Measurements from ENCODE around the gene LILRB2. TPM values are rescaled to one million over a fixed set of nuclear protein-coding genes. Genes with fewer than 3 reads are reported as not detected.
"Not testable (repeated sequence)": the region's sequence is repeated elsewhere in the genome, so short reads cannot be mapped to it uniquely, and the experiment has no call there.

LILRB2 gene
- total and polyA plus RNA-seq, 8 donors = 0.87 to 2.2 (median 1.2) TPM; not detected in 1

- WGBS, 5 donors = 43 to 60% (median 53%) methylated on average over 5 to 9 of the region's 9 CpGs
- Histone ChIP-seq H3K9me3 (no peaks in the 10 kb centered on the region), H3K36me3 (no peaks in the 10 kb centered on the region), H3K27me3 (peaks cover 0 to 60% (median 3%) of the 10 kb centered on the region in 3 donors), H3K27ac (no peak overlapping the region), H3K4me1 (no peaks in the 10 kb centered on the region), H3K4me3 (no peak overlapping the region)
- intact Hi-C loops (cut with DNase I; ENCODE audit: low total_unique reads) = no loop called here
- DNase-seq = no peak
- TF ChIP-seq POLR2AphosphoS5 (IDR thresholded peaks at IDR 0.05) = no peak
- TF ChIP-seq POLR2A (IDR thresholded peaks at IDR 0.05) = no peak
- TF ChIP-seq CTCF (IDR thresholded peaks at IDR 0.05) = no peak
- no peak for TF ChIP-seq EP300 (IDR thresholded peaks at IDR 0.05)
Observed at GRCh38 chr19:54275951-54276350, 5.0 kb downstream of the LILRB2 start.

GRCh38 chr19:54274516-54274915 lies 6.4 kb downstream of the LILRB2 start:
- H3K9me3 ChIP-seq; H3K4me1 ChIP-seq; H3K36me3 ChIP-seq; H3K4me3 ChIP-seq; H3K27ac ChIP-seq; intact Hi-C loops (cut with DNase I; ENCODE audit: low total_unique reads); DNase-seq: not testable (repeated sequence)
- 54 to 69% (median 64%) methylated on average over 7 to 9 of the region's 9 CpGs for WGBS, 5 donors
- peaks cover 0 to 47% (median 0%) of the 10 kb centered on the region in 3 donors for H3K27me3 ChIP-seq

GRCh38 chr19:54273821-54274220 lies 7.1 kb downstream of the LILRB2 start:
- no peaks in the 10 kb centered on the region for H3K4me1 ChIP-seq
- no peak overlapping the region for H3K27ac ChIP-seq
- DNase-seq = no peak
- peaks cover 0 to 40% (median 0%) of the 10 kb centered on the region in 3 donors for H3K27me3 ChIP-seq
- no peak overlapping the region for H3K4me3 ChIP-seq
- no peaks in the 10 kb centered on the region for H3K36me3 ChIP-seq
- TF ChIP-seq POLR2AphosphoS5 (IDR thresholded peaks at IDR 0.05) = no peak
- H3K9me3 ChIP-seq = no peaks in the 10 kb centered on the region
- intact Hi-C loops (cut with DNase I; ENCODE audit: low total_unique reads) = no loop called here
- 37 to 54% (median 45%) methylated on average over 3 of the region's 3 CpGs for WGBS, 5 donors

- H3K9me3 ChIP-seq; H3K4me1 ChIP-seq; intact Hi-C loops (cut with DNase I; ENCODE audit: low total_unique reads); H3K36me3 ChIP-seq; H3K4me3 ChIP-seq; H3K27ac ChIP-seq; DNase-seq: not testable (repeated sequence)
- H3K27me3 ChIP-seq = peaks cover 0 to 26% (median 0%) of the 10 kb centered on the region in 3 donors
- 50 to 68% (median 62%) methylated on average over 5 of the region's 5 CpGs for WGBS, 5 donors
Observed at GRCh38 chr19:54272181-54272580, 8.7 kb downstream of the LILRB2 start.

GRCh38 chr19:54271587-54271986 lies 9.3 kb downstream of the LILRB2 start:
- peaks cover 0 to 22% (median 0%) of the 10 kb centered on the region in 3 donors for H3K27me3 ChIP-seq
- DNase-seq; H3K9me3 ChIP-seq; H3K4me1 ChIP-seq; H3K36me3 ChIP-seq; intact Hi-C loops (cut with DNase I; ENCODE audit: low total_unique reads); H3K27ac ChIP-seq; H3K4me3 ChIP-seq: not testable (repeated sequence)
- WGBS, 5 donors = 49 to 65% (median 61%) methylated on average over 3 to 4 of the region's 4 CpGs

- Histone ChIP-seq H3K4me1 (no peaks in the 10 kb centered on the region), H3K27me3 (peaks cover 0 to 17% (median 0%) of the 10 kb centered on the region in 3 donors), H3K9me3 (no peaks in the 10 kb centered on the region), H3K4me3 (no peak overlapping the region), H3K36me3 (no peaks in the 10 kb centered on the region), H3K27ac (no peak overlapping the region)
- intact Hi-C loops (cut with DNase I; ENCODE audit: low total_unique reads) = no loop called here
- 73 to 81% (median 77%) methylated on average over 8 of the region's 8 CpGs for WGBS, 5 donors
- no peak for DNase-seq
- TF ChIP-seq POLR2AphosphoS5 (IDR thresholded peaks at IDR 0.05) = no peak
- TF ChIP-seq CTCF (IDR thresholded peaks at IDR 0.05) = no peak
- TF ChIP-seq EP300 (IDR thresholded peaks at IDR 0.05) = no peak
- no peak for TF ChIP-seq POLR2A (IDR thresholded peaks at IDR 0.05)
Observed at GRCh38 chr19:54271106-54271505, 9.8 kb downstream of the LILRB2 start.

Data from stomach (tissue), 9 donors.